Activated CD8-positive, alpha-beta T cell treated with anti-CD3 and anti-CD28 coated beads for 36 hours (primary cell): ENCODE results near the gene TNFAIP8L3. TPM values are rescaled to one million over a fixed set of nuclear protein-coding genes. Genes with fewer than 3 reads are reported as not detected.

Experiments used
- ATAC-seq: fragments of 200-7000 bp; cut with Tn5 transposase; one replicate; pipeline ENCODE4 v1.10.0; 2021; ENCODE audit warnings: mild to moderate bottlenecking, moderate library complexity
- CTCF ChIA-PET: fragments of 350-600 bp; sonication (Branson Sonifier 250); formaldehyde crosslinking; loops from one replicate; lab custom pipeline; 2021; ENCODE audit warnings: antibody characterized with exemption; lab: Charles Lee
- POLR2A ChIA-PET: fragments of 350-600 bp; sonication (Branson Sonifier 250); formaldehyde crosslinking; loops from one replicate; lab custom pipeline; 2021; ENCODE audit warnings: antibody characterized with exemption; lab: Charles Lee
- DNase-seq: peaks from one replicate; pipeline ENCODE4 v3.0.0-alpha.2; 2020
- H3K27ac Mint-ChIP-seq: one replicate; pipeline ENCODE4 v1.8.0; 2021; ENCODE audit warnings: mild to moderate bottlenecking, mixed read lengths
- H3K27me3 Mint-ChIP-seq: one replicate; pipeline ENCODE4 v1.8.0; 2021; ENCODE audit warnings: mixed read lengths
- H3K36me3 Mint-ChIP-seq: one replicate; pipeline ENCODE4 v1.8.0; 2021; ENCODE audit warnings: low read depth, mixed read lengths
- H3K4me1 Mint-ChIP-seq: one replicate; pipeline ENCODE4 v1.8.0; 2021; ENCODE audit warnings: low read depth, mixed read lengths
- H3K4me3 Mint-ChIP-seq: one replicate; pipeline ENCODE4 v1.8.0; 2021; ENCODE audit warnings: mild to moderate bottlenecking, moderate library complexity, mixed read lengths
- H3K9me3 Mint-ChIP-seq: one replicate; pipeline ENCODE4 v1.8.0; 2021; ENCODE audit warnings: mixed read lengths
- intact Hi-C: fragments of 100-400 bp; cut with micrococcal nuclease; formaldehyde crosslinking; loops from one replicate; pipeline ENCODE4 v1.10.0; 2022
- total RNA-seq, 2 experiments: library from RNA; stranded (reverse); gene quantifications; one replicate each; pipeline ENCODE4 v1.2.3, GENCODE V29; 2021
- TF ChIP-seq, protein P1 (sequence below): fragments of 200-600 bp; IDR thresholded peaks from one replicate; pipeline ENCODE4 v1.8.0; 2022; ENCODE audit warnings: antibody characterized with exemption, mild to moderate bottlenecking

TNFAIP8L3 gene
- total RNA-seq, 2 experiments from 2014 or later, result 0.14 TPM; not detected in 1

DNA sequence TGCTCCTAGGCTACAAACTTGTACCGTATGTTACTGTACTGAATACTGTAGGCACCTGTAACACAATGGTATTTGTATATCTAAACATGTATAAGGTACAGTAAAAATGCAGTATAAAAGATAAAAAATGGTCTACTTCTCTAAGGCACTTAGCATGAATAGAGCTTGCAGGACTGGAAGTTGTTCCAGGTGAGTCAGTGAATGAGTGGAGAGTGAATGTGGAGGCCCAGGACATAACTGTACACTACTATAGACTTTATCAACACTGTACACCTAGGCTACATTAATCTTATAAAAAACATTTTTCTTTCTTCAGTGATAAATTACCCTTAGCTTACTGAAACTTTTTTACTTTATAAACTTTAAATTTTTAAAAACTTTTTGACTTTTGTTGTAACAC lies 12.5 kb downstream of the TNFAIP8L3 start:
- ATAC-seq (no peak), DNase-seq (no peak)
- intact Hi-C loops, result no loop called here
- peaks cover 17% of the 10 kb centered on the region for H3K4me1 Mint-ChIP-seq
- H3K27me3 Mint-ChIP-seq, result peaks cover 7% of the 10 kb centered on the region
- TF ChIP-seq, protein P1, sequence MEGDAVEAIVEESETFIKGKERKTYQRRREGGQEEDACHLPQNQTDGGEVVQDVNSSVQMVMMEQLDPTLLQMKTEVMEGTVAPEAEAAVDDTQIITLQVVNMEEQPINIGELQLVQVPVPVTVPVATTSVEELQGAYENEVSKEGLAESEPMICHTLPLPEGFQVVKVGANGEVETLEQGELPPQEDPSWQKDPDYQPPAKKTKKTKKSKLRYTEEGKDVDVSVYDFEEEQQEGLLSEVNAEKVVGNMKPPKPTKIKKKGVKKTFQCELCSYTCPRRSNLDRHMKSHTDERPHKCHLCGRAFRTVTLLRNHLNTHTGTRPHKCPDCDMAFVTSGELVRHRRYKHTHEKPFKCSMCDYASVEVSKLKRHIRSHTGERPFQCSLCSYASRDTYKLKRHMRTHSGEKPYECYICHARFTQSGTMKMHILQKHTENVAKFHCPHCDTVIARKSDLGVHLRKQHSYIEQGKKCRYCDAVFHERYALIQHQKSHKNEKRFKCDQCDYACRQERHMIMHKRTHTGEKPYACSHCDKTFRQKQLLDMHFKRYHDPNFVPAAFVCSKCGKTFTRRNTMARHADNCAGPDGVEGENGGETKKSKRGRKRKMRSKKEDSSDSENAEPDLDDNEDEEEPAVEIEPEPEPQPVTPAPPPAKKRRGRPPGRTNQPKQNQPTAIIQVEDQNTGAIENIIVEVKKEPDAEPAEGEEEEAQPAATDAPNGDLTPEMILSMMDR, result no peak
- no peaks in the 10 kb centered on the region for H3K9me3 Mint-ChIP-seq
- H3K36me3 Mint-ChIP-seq, result no peaks in the 10 kb centered on the region
- H3K27ac Mint-ChIP-seq, result no peak overlapping the region
- ChIA-PET POLR2A (no interaction called here), CTCF (interaction anchor here (1.0 kb wide), 1 partner anchor 13 kb away, joined by 3 read pairs; no protein-coding TSS in a partner anchor)
- no peak overlapping the region for H3K4me3 Mint-ChIP-seq

GRCh38 chr15:51080286-51080685 lies 14.4 kb downstream of the TNFAIP8L3 start:
- TF ChIP-seq, protein P1, result no peak
- H3K9me3 Mint-ChIP-seq, result no peaks in the 10 kb centered on the region
- ATAC-seq (no peak), DNase-seq (no peak)
- H3K36me3 Mint-ChIP-seq, result no peaks in the 10 kb centered on the region
- POLR2A ChIA-PET, result no interaction called here
- peaks cover 6% of the 10 kb centered on the region for H3K27me3 Mint-ChIP-seq
- no peak overlapping the region for H3K27ac Mint-ChIP-seq
- H3K4me3 Mint-ChIP-seq, result no peak overlapping the region
- CTCF ChIA-PET, result interaction anchor here (1.8 to 2.5 kb wide), 2 partner anchors 82 to 112 kb away, joined by 6 to 9 read pairs; no protein-coding TSS in a partner anchor
- intact Hi-C loops, result no loop called here
- peaks cover 33% of the 10 kb centered on the region for H3K4me1 Mint-ChIP-seq

DNA sequence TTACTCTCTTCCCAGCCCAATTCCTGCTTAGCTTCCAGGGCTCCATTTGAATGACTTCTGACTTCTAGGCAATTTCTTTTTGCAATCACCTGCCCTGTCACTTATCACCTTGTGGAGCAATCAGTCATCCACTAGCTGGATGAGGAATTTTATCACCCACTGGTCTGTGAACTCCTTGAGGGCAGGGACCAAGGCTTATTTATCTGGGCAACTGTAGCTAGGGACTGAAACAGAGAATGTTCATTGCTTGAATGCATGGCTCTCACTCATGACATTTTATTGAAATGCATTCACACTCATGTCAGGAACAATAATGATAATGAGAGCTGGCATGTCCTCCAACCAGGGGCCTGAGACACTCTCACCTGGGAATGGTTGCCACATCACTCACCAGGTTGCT lies 15.5 kb downstream of the TNFAIP8L3 start:
- POLR2A ChIA-PET, result no interaction called here
- Mint-ChIP-seq H3K27me3 (peaks cover 6% of the 10 kb centered on the region), H3K4me1 (peaks cover 33% of the 10 kb centered on the region), H3K27ac (no peak overlapping the region), H3K4me3 (no peak overlapping the region), H3K9me3 (no peaks in the 10 kb centered on the region), H3K36me3 (no peaks in the 10 kb centered on the region)
- CTCF ChIA-PET, result interaction anchor here (1.8 to 2.5 kb wide), 2 partner anchors 83 to 113 kb away, joined by 6 to 9 read pairs; no protein-coding TSS in a partner anchor
- TF ChIP-seq, protein P1, result no peak
- DNase-seq (no peak), ATAC-seq (no peak)
- intact Hi-C loops, result no loop called here

DNA sequence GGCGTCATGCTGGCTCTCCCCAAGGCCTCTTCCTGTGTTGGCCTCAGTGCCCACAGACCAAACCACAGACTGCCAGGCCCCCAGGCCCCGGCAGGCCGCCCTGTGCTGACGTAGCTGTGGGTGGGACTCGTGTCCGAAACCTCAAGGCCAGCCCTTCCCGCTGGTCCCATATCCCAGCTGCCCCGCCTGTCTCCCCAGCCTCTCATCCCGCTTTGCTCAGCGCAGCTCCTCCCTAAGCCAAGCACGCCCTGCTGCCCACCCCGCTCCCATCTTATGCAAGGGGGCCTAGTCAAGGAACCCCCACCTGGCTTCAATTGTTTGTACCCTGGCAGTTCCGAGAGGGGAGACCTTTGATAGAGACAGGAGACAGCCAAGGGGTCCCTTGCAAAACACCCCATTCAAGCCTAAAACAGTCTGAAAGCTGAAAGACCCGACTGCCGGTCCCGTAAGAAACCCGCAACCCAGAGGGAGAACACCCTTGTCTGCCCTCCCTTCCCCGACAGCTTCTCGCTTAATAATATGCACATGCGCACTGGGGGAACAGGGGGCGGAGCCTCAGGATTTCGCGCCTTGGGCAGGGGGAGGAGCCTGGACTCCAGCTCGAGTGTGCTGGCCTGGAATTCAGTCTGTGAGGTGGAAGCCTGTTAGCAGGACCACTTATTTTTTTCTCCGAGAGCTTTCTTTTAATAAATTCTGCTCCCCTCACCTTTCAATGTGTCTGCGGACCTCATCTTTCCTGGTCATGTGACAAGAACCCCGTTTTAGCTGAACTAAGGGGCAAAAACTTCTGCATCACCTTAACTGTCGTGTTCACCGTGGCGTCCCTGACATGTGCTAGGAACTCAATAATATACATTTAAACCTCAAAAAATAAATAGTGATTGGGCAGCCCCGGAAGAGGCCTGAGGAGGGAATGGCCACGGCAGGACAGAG lies 17.2 kb downstream of the TNFAIP8L3 start:
- Mint-ChIP-seq H3K4me3 (peak overlapping the region; percentile 56), H3K27me3 (peaks cover 6% of the 10 kb centered on the region), H3K4me1 (peaks cover 33% of the 10 kb centered on the region), H3K9me3 (no peaks in the 10 kb centered on the region), H3K36me3 (no peaks in the 10 kb centered on the region), H3K27ac (peak overlapping the region; percentile 89)
- intact Hi-C loops, result no loop called here
- ATAC-seq, result peak; percentile 85
- DNase-seq, result peak; percentile 89
- CTCF ChIA-PET, result interaction anchor here (1.8 kb wide), 1 partner anchor 8 kb away, joined by 5 read pairs; no protein-coding TSS in a partner anchor
- POLR2A ChIA-PET, result no interaction called here
- TF ChIP-seq, protein P1, result no peak
